Liver (tissue), 9 donors: ENCODE measurements around the gene SPATS2. TPM values are rescaled to one million over a fixed set of nuclear protein-coding genes. Genes with fewer than 3 reads are reported as not detected.

Source experiments
- DNase-seq: peaks from one replicate; pipeline ENCODE4 v3.0.0-alpha.2; 2017; ENCODE audit warnings: low spot score
- H3K27ac ChIP-seq, 2 donors: one replicate each; pipeline ENCODE4 v1.7.0; 2013; ENCODE audit warnings: inconsistent platforms in 2 of 2, low read length in 2 of 2, control low read depth in 1 of 2, low read depth in 1 of 2, mild to moderate bottlenecking in 1 of 2
- H3K27me3 ChIP-seq, 4 donors: one replicate each; pipeline versions ENCODE4 v1.6.1 to v1.7.0; 2013; ENCODE audit warnings: low read length in 3 of 4, inconsistent platforms in 1 of 4, mild to moderate bottlenecking in 1 of 4, moderate library complexity in 1 of 4; ENCODE audit not compliant: control insufficient read depth in 4 of 4, insufficient read depth in 4 of 4
- H3K36me3 ChIP-seq, 4 donors: one replicate each; pipeline versions ENCODE4 v1.6.1 to v1.7.0; 2013; ENCODE audit warnings: low read length in 3 of 4, mild to moderate bottlenecking in 3 of 4, low read depth in 1 of 4, moderate library complexity in 1 of 4; ENCODE audit not compliant: control insufficient read depth in 4 of 4, insufficient read depth in 3 of 4
- H3K4me1 ChIP-seq, 4 donors: one replicate each; pipeline versions ENCODE4 v1.6.1 to v1.7.0; 2013; ENCODE audit warnings: low read length in 3 of 4, mild to moderate bottlenecking in 3 of 4, moderate library complexity in 1 of 4; ENCODE audit not compliant: control insufficient read depth in 4 of 4, insufficient read depth in 4 of 4
- H3K4me3 ChIP-seq, 3 donors: one replicate each; pipeline versions ENCODE4 v1.6.1 to v1.7.0; 2013; ENCODE audit warnings: low read length in 3 of 3, control low read depth in 1 of 3, low read depth in 1 of 3, mild to moderate bottlenecking in 1 of 3
- H3K9ac ChIP-seq, 2 donors: one replicate each; pipeline ENCODE4 v1.7.0; 2013; ENCODE audit warnings: low read length in 2 of 2, mild to moderate bottlenecking in 2 of 2, moderate library complexity in 2 of 2, control low read depth in 1 of 2, low read depth in 1 of 2
- H3K9me3 ChIP-seq, 4 donors: one replicate each; pipeline versions ENCODE4 v1.6.1 to v1.7.0; 2013; ENCODE audit warnings: low read length in 3 of 4; ENCODE audit not compliant: control insufficient read depth in 4 of 4
- ATF3 ChIP-seq: IDR thresholded peaks from 2 replicates; pipeline ENCODE4 v1.6.1; 2016; ENCODE audit warnings: antibody characterized with exemption
- CTCF ChIP-seq: fragments of 150-350 bp; IDR thresholded peaks from 2 replicates; pipeline ENCODE4 v1.5.1; 2017; ENCODE audit warnings: improper control_type of control experiment, low read depth, low read length; ENCODE audit not compliant: missing input control
- EGR1 ChIP-seq, 2 donors: IDR thresholded peaks; 2 replicates each; pipeline ENCODE4 v1.6.1; 2016 to 2018; ENCODE audit warnings: antibody characterized with exemption in 2 of 2, low read depth in 2 of 2
- FOXA2 ChIP-seq: IDR thresholded peaks from 2 replicates; pipeline ENCODE4 v1.6.1; 2016; ENCODE audit warnings: antibody characterized with exemption
- GABPA ChIP-seq, 2 donors: IDR thresholded peaks in 1 of 2; conservative IDR thresholded peaks in 1 of 2; 2 replicates each; pipeline ENCODE4 v1.6.1; 2016; ENCODE audit warnings: antibody characterized with exemption in 2 of 2, mild to moderate bottlenecking in 1 of 2, moderate library complexity in 1 of 2
- HNF4A ChIP-seq, 2 donors: conservative IDR thresholded peaks; 2 replicates each; pipeline ENCODE4 v1.6.1; 2016; ENCODE audit warnings: antibody characterized with exemption in 2 of 2, mild to moderate bottlenecking in 2 of 2
- HNF4G ChIP-seq: IDR thresholded peaks from 2 replicates; pipeline ENCODE4 v1.6.1; 2016; ENCODE audit warnings: antibody characterized with exemption
- JUND ChIP-seq, 2 donors: IDR thresholded peaks; 2 replicates each; pipeline ENCODE4 v1.6.1; 2016; ENCODE audit warnings: antibody characterized with exemption in 2 of 2
- MAX ChIP-seq: IDR thresholded peaks from 2 replicates; pipeline ENCODE4 v1.6.1; 2016; ENCODE audit warnings: antibody characterized with exemption
- NR2F2 ChIP-seq: IDR thresholded peaks from 2 replicates; pipeline ENCODE4 v1.6.1; 2016; ENCODE audit warnings: antibody characterized with exemption
- RAD21 ChIP-seq, 2 donors: IDR thresholded peaks; 2 replicates each; pipeline ENCODE4 v1.6.1; 2016; ENCODE audit warnings: antibody characterized with exemption in 2 of 2, mild to moderate bottlenecking in 2 of 2
- REST ChIP-seq: IDR thresholded peaks from 2 replicates; pipeline ENCODE4 v1.6.1; 2016; ENCODE audit warnings: antibody characterized with exemption, mild to moderate bottlenecking
- RXRA ChIP-seq, 2 donors: IDR thresholded peaks; 2 replicates each; pipeline ENCODE4 v1.6.1; 2017 to 2018; ENCODE audit warnings: antibody characterized with exemption in 2 of 2, mild to moderate bottlenecking in 1 of 2
- TAF1 ChIP-seq: conservative IDR thresholded peaks from 2 replicates; pipeline ENCODE4 v1.6.1; 2016; ENCODE audit warnings: antibody characterized with exemption, mild to moderate bottlenecking
- ZBTB33 ChIP-seq: IDR thresholded peaks from 2 replicates; pipeline ENCODE4 v1.6.1; 2016; ENCODE audit warnings: antibody characterized with exemption
- WGBS: extraction: QIAGEN DNeasy Blood & Tissue Kit; methylation state at CpG from one replicate; pipeline ENCODE4 v1.1.7; 2013; 5-methylcytosine and 5-hydroxymethylcytosine counted together
- polyA plus RNA-seq, 2 donors: library from polyadenylated mRNA; stranded (reverse) in 1 of 2; unstranded in 1 of 2; fragments of 200-250 nt in 1 of 2; fragments of >200 nt in 1 of 2; fragmentation: Nextera tagmentation in 1 of 2; extraction: Ambion mirVana in 1 of 2; gene quantifications; one replicate each; pipeline versions ENCODE4 v1.2.1 to v1.2.3, GENCODE V29; 2013 to 2015
- total RNA-seq, 2 donors: library from RNA; depleted of rRNA; stranded (reverse); fragments of >200 nt; gene quantifications; one replicate each; pipeline ENCODE4 v1.2.3, GENCODE V29; 2014
- donor health status: healthy.
- donor health status: healthy.
- donor health status: healthy.
- donor health status: healthy.
- donor health status: healthy.

Gene SPATS2
- total and polyA plus RNA-seq, 4 donors, result 2.4 to 5.2 (median 4.5) TPM

GRCh38 chr12:49537231-49537751, 170.0 kb downstream of the SPATS2 start:
- peak overlapping the region in 1 of 3 donors; percentile 47 for H3K4me3 ChIP-seq
- H3K27me3 ChIP-seq, result peaks cover 0 to 10% (median 4%) of the 10 kb centered on the region in 4 donors
- no peaks in the 10 kb centered on the region for H3K9me3 ChIP-seq
- 27% methylated on average over 13 of the region's 13 CpGs for WGBS
- no peak for TF ChIP-seq RXRA (IDR thresholded peaks at IDR 0.05)
- TF ChIP-seq JUND (IDR thresholded peaks at IDR 0.05), result no peak
- no peak for TF ChIP-seq EGR1 (IDR thresholded peaks at IDR 0.05; ENCODE audit: low read depth in 2 of 2)
- no peak for TF ChIP-seq NR2F2
- TF ChIP-seq HNF4A (conservative IDR thresholded peaks at IDR 0.05), result no peak
- no peak for TF ChIP-seq FOXA2
- TF ChIP-seq ATF3, result no peak
- no peak for TF ChIP-seq ZBTB33
- TF ChIP-seq HNF4G, result no peak
- no peak for TF ChIP-seq MAX
- no peak for TF ChIP-seq GABPA (IDR thresholded peaks at IDR 0.05 in 1 of 2, conservative IDR thresholded peaks at IDR 0.05 in 1 of 2)
- no peak for TF ChIP-seq CTCF
- no peak for TF ChIP-seq REST
- no peak for TF ChIP-seq TAF1
- no peak for TF ChIP-seq RAD21 (IDR thresholded peaks at IDR 0.05)
- no peak overlapping the region for H3K9ac ChIP-seq
- no peaks in the 10 kb centered on the region for H3K36me3 ChIP-seq
- DNase-seq, result no peak
- no peak overlapping the region for H3K27ac ChIP-seq
- peaks cover 10 to 12% (median 11%) of the 10 kb centered on the region in 4 donors for H3K4me1 ChIP-seq
